ENCODE data around the gene PRCC. TPM values are rescaled to one million over a fixed set of nuclear protein-coding genes. Genes with fewer than 3 reads are reported as not detected.

The PRCC gene
- polyA plus RNA-seq, 6 donors from 2014 or later: 31.9 to 69.4 (median 38.9) TPM

- H3K27ac Mint-ChIP-seq: no peak overlapping the region
- H3K9me3 Mint-ChIP-seq: peaks cover 0 to 2% (median 0%) of the 10 kb centered on the region in 7 donors
- no peak overlapping the region for H3K4me3 Mint-ChIP-seq
- H3K36me3 Mint-ChIP-seq: no peaks in the 10 kb centered on the region
- ATAC-seq (ENCODE audit: low read depth in 2 of 2) (no peak), DNase-seq (no peak)
- H3K27me3 Mint-ChIP-seq: peaks cover 4 to 33% (median 18%) of the 10 kb centered on the region in 3 donors
- H3K4me1 Mint-ChIP-seq: peaks cover 21 to 27% (median 22%) of the 10 kb centered on the region in 3 donors
Measured at GRCh38 chr1:156811168-156811567, 43.8 kb downstream of the PRCC start.

DNA sequence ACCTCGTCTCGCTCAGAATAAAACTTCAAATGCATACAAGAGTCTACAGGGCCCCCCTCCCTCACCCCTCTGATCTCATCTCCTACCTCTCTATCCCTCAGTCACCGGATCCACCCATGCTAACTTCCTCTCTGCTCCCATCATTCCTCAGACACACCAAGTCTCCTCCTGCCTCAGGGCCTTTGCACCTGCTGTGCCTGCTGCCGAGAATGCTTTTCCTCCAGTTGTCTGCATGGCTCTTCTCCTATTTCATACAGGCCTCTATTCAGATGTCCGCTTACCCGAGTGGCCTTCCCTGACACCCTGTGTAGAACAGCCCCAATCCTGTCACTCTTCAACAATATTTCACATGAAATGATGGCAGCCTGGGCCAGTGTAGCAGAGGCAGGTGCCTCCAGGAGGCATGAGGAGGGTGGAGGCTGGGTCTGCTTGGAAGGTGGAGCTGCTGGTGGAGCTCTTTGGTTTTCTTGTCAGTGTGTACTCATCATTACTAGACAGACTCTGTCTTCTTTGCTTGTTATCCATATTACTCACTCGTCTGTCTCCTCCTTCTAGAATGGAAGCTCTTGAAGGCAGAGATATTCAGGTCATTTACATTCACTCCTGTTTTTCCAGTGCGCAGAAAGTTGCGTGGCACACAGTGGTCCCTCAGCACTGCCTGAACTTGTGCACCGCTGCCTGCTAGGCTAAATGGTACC is 45.1 kb downstream of the PRCC start:
- no peaks in the 10 kb centered on the region for H3K36me3 Mint-ChIP-seq
- H3K4me3 Mint-ChIP-seq: peak overlapping the region in 6 of 8 donors; percentile 1 to 87 (median 54)
- H3K27ac Mint-ChIP-seq: no peak overlapping the region
- H3K27me3 Mint-ChIP-seq: peaks cover 4 to 33% (median 18%) of the 10 kb centered on the region in 3 donors
- H3K9me3 Mint-ChIP-seq: peaks cover 0 to 2% (median 0%) of the 10 kb centered on the region in 7 donors
- ATAC-seq (ENCODE audit: low read depth in 2 of 2) (no peak), DNase-seq (no peak)
- H3K4me1 Mint-ChIP-seq: peaks cover 31 to 35% (median 32%) of the 10 kb centered on the region in 3 donors

DNA sequence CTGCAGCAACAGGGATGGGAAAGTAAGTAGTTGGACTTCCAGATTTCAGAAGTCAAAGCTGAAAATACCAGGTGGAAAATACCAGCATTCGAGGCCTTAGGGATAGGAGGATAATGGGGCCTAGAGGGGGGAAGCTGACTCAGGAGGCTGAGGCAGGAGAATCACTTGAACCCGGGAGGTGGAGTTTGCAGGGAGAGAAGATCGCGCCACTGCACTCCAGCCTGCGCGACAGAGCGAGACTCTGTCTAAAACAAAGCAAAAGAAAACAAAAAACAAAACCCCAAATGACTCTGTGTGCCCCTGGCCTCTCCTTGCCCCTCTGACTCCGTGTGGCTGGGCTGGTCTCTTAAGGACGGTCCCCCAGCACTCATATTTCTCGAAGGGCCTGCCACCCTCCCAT is 46.0 kb downstream of the PRCC start:
- Mint-ChIP-seq H3K27ac (peak overlapping the region in 3 of 6 donors; percentile 3 to 78 (median 19)), H3K4me1 (peaks cover 30 to 33% (median 31%) of the 10 kb centered on the region in 3 donors), H3K4me3 (peak overlapping the region; percentile 7 to 93 (median 84)), H3K9me3 (no peaks in the 10 kb centered on the region), H3K27me3 (peaks cover 4 to 33% (median 18%) of the 10 kb centered on the region in 3 donors), H3K36me3 (no peaks in the 10 kb centered on the region)
- ATAC-seq (ENCODE audit: low read depth in 2 of 2) (no peak), DNase-seq (no peak)

DNA sequence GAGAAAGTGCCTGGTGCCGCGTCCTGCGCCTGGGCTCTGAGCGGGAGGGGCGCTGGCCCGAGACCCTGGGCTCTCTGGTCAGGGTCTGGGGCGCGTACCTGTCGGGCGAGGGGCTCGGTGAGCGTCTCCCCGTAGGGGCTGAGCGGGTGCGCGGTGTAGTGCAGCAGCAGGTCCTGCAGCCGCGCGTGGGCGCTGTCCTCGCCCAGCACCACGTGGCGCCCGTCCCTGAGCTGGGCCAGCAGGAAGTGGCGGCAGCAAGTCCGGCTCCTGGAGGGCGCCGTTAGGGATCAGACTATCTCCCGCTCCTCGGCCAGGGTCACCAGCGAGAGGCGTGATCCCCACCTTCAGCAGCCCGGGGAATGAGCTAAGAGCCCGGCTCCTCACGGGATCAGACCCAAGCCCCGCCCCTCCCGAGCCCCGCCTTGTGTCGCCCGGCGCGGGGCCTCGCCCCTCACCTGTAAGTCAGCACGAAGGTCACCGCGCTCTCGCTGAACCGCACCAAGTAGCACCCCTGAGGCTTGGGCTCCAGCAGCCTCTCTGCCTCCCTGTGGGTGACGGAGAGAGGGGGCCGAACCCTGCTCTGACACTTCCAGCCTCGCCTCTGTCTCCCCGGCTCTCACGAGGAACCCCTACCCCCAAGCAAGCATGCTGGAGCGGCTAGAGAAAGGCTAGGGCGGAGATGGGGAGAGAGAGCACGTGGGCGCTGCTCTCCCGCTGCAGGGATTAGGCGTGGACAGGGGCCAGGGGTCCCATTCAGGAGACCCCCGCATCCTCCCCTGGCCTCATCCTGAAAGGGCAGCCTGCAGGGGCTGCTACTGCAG is 46.6 kb downstream of the PRCC start:
- peak; percentile 46 for DNase-seq
- H3K4me1 Mint-ChIP-seq: peaks cover 30 to 33% (median 31%) of the 10 kb centered on the region in 3 donors
- peaks cover 4 to 33% (median 18%) of the 10 kb centered on the region in 3 donors for H3K27me3 Mint-ChIP-seq
- ATAC-seq (ENCODE audit: low read depth in 2 of 2): peak; percentile 47 to 52
- peak overlapping the region; percentile 7 to 93 (median 84) for H3K4me3 Mint-ChIP-seq
- H3K27ac Mint-ChIP-seq: peak overlapping the region in 2 of 6 donors; percentile 3 to 56
- H3K36me3 Mint-ChIP-seq: no peaks in the 10 kb centered on the region
- no peaks in the 10 kb centered on the region for H3K9me3 Mint-ChIP-seq

DNA sequence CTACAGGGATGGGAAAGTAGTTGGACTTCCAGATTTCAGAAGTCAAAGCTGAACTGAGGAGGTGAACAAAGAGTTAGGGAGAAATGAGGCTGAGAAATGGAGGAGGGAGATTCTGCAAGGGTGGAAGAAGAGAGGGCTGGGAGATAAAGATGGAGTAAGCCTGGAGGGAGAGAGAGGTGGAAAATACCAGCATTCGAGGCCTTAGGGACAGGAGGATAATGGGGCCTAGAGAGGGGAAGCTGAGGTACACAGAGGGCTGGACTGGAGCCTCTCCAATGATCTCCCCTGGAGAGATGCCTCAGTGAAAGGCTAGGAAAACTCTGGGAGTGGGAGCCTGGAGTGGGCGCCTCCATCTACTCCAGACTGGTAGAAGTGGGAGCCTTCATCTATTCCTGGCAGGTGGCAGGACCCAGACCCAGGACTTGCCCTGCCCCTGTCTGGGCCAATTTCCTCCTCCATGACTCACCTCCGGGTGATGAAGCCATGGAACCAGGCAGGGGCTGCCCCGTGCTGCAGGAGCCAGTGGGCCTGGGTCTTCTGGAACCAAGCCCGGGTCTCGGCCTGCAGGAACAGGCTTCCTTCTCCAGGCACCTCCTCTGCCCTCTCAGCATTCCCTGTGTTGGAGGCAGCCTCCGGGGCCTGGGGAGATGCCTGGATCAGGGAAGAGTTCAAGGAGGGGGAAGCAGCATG is 47.4 kb downstream of the PRCC start:
- peak overlapping the region in 2 of 6 donors; percentile 68 to 91 for H3K27ac Mint-ChIP-seq
- DNase-seq (no peak), ATAC-seq (ENCODE audit: low read depth in 2 of 2) (no peak)
- H3K4me1 Mint-ChIP-seq: peaks cover 30 to 33% (median 31%) of the 10 kb centered on the region in 3 donors
- H3K4me3 Mint-ChIP-seq: peak overlapping the region in 7 of 8 donors; percentile 27 to 89 (median 80)
- peaks cover 4 to 33% (median 18%) of the 10 kb centered on the region in 3 donors for H3K27me3 Mint-ChIP-seq
- H3K36me3 Mint-ChIP-seq: no peaks in the 10 kb centered on the region
- H3K9me3 Mint-ChIP-seq: no peaks in the 10 kb centered on the region

DNA sequence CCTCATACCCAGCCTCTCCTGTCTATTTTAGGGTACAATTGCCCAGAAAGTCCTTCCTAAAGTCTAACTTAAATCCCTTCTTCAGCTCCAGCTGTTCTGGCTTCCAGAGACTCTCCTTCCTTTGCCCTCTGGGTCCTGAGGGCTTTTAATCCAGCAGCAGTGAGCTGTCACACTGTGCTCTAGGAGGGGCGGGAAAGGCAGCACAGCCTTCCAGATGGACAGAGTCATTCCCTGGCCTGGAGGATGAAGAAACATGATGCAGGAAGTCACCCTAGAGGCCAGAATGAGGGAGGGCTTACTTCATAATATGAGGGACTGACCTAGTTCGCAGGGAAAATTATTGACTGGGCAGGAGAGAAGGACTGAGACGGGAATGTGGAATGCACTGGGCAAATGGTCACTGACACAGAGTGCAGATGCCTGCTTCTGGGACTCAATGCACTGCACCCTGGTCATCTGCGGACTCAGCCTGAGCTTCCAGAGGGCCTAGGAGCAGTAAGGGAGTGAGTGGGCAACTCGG is 48.0 kb downstream of the PRCC start:
- Mint-ChIP-seq H3K4me3 (peak overlapping the region in 6 of 8 donors; percentile 27 to 78 (median 52)), H3K9me3 (no peaks in the 10 kb centered on the region), H3K27me3 (peaks cover 5 to 34% (median 18%) of the 10 kb centered on the region in 3 donors), H3K4me1 (peaks cover 30 to 33% (median 31%) of the 10 kb centered on the region in 3 donors), H3K27ac (peak overlapping the region in 1 of 6 donors; percentile 91), H3K36me3 (no peaks in the 10 kb centered on the region)
- ATAC-seq (ENCODE audit: low read depth in 2 of 2) (no peak), DNase-seq (no peak)

- peaks cover 10 to 38% (median 20%) of the 10 kb centered on the region in 3 donors for H3K27me3 Mint-ChIP-seq
- peaks cover 0 to 4% (median 0%) of the 10 kb centered on the region in 7 donors for H3K9me3 Mint-ChIP-seq
- no peaks in the 10 kb centered on the region for H3K36me3 Mint-ChIP-seq
- DNase-seq: no peak
- H3K4me1 Mint-ChIP-seq: peaks cover 30 to 33% (median 31%) of the 10 kb centered on the region in 3 donors
- no peak for ATAC-seq (ENCODE audit: low read depth in 2 of 2)
- H3K4me3 Mint-ChIP-seq: peak overlapping the region in 6 of 8 donors; percentile 5 to 85 (median 52)
- peak overlapping the region; percentile 4 to 91 (median 56) for H3K27ac Mint-ChIP-seq
Measured at GRCh38 chr1:156815961-156816422, 48.7 kb downstream of the PRCC start.

- Mint-ChIP-seq H3K4me1 (peaks cover 30 to 33% (median 31%) of the 10 kb centered on the region in 3 donors), H3K27ac (peak within 1 kb of the TSS; percentile 55 to 97 (median 88)), H3K36me3 (no peaks in the 10 kb centered on the region), H3K4me3 (peak within 1 kb of the TSS; percentile 3 to 85 (median 69)), H3K27me3 (peaks cover 13 to 39% (median 20%) of the 10 kb centered on the region in 3 donors), H3K9me3 (peaks cover 0 to 4% (median 0%) of the 10 kb centered on the region in 7 donors)
- ATAC-seq (ENCODE audit: low read depth in 2 of 2): peak; percentile 85 to 91
- peak; percentile 69 for DNase-seq
Measured at GRCh38 chr1:156816561-156817328, 49.4 kb downstream of the PRCC start, which contains the start of gene SH2D2A. Gene SH2D2A, minus strand, starts transcription at chr1:156816848. Its CDS starts 140 bp downstream, at chr1:156816708.

- H3K9me3 Mint-ChIP-seq: peaks cover 0 to 4% (median 0%) of the 10 kb centered on the region in 7 donors
- no peak for ATAC-seq (ENCODE audit: low read depth in 2 of 2)
- peaks cover 4% of the 10 kb centered on the region in 3 donors for H3K4me1 Mint-ChIP-seq
- peaks cover 24 to 32% (median 25%) of the 10 kb centered on the region in 3 donors for H3K27me3 Mint-ChIP-seq
- H3K27ac Mint-ChIP-seq: peak overlapping the region in 1 of 6 donors; percentile 17
- H3K4me3 Mint-ChIP-seq: no peak overlapping the region
- H3K36me3 Mint-ChIP-seq: no peaks in the 10 kb centered on the region
- no peak for DNase-seq
Measured at GRCh38 chr1:156821801-156822200, 54.5 kb downstream of the PRCC start.

GRCh38 chr1:156822680-156823079 is 55.3 kb downstream of the PRCC start:
- no peak for ATAC-seq (ENCODE audit: low read depth in 2 of 2)
- DNase-seq: no peak
- Mint-ChIP-seq H3K4me3 (no peak overlapping the region), H3K9me3 (peaks cover 0 to 4% (median 0%) of the 10 kb centered on the region in 7 donors), H3K36me3 (no peaks in the 10 kb centered on the region), H3K27ac (no peak overlapping the region), H3K27me3 (peaks cover 24 to 32% (median 25%) of the 10 kb centered on the region in 3 donors), H3K4me1 (no peaks in the 10 kb centered on the region)

DNA sequence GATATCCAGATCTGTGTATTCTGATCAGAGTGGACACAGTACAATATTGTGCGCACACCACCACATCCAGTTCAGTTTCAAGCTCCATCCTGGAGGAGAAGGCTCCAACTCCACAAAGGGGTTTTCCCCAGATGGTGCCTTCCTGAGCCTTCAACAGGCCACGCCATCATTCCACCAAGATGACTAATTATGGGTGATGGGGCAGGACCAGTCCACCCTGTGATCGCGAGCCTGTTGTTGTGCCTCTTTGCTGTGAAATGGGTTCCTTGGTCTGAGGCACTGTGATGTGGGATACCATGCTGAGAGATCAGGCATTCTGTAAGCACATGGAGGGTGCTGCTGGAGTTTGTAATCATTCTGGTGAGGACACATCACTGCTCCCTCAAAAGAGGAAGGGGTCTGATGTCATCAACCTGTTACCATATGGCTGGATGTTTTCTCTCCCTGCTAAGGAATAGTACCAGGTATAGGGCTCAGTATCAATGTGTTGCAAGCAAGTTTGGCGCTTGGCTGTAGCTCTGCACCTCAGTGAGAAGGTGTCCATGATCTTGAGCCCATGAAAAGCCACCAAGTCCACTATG is 56.0 kb downstream of the PRCC start:
- DNase-seq: no peak
- H3K27ac Mint-ChIP-seq: no peak overlapping the region

GRCh38 chr1:156826630-156827029 is 59.3 kb downstream of the PRCC start:
- no peaks in the 10 kb centered on the region for H3K4me1 Mint-ChIP-seq
- DNase-seq (no peak), ATAC-seq (ENCODE audit: low read depth in 2 of 2) (no peak)
- H3K27me3 Mint-ChIP-seq: peaks cover 19 to 48% (median 47%) of the 10 kb centered on the region in 3 donors
- H3K4me3 Mint-ChIP-seq: no peak overlapping the region
- H3K9me3 Mint-ChIP-seq: no peaks in the 10 kb centered on the region
- H3K27ac Mint-ChIP-seq: no peak overlapping the region
- no peaks in the 10 kb centered on the region for H3K36me3 Mint-ChIP-seq

More for the DNA sequence above, 56.0 kb downstream of the PRCC start:
- ATAC-seq (ENCODE audit: low read depth in 2 of 2): no peak
- Mint-ChIP-seq H3K4me3 (peak overlapping the region in 1 of 8 donors; percentile 55), H3K4me1 (no peaks in the 10 kb centered on the region), H3K9me3 (peaks cover 0 to 4% (median 0%) of the 10 kb centered on the region in 7 donors), H3K27me3 (peaks cover 24 to 35% (median 27%) of the 10 kb centered on the region in 3 donors), H3K36me3 (no peaks in the 10 kb centered on the region)

Data from naive B cell (primary cell).